ENCODE results near the gene NAV2. TPM values are rescaled to one million over a fixed set of nuclear protein-coding genes. Genes with fewer than 3 reads are reported as not detected.

The NAV2 gene
- total and polyA plus RNA-seq, 3 donors from 2014 or later: 3.4 to 6.0 (median 3.9) TPM

DNA sequence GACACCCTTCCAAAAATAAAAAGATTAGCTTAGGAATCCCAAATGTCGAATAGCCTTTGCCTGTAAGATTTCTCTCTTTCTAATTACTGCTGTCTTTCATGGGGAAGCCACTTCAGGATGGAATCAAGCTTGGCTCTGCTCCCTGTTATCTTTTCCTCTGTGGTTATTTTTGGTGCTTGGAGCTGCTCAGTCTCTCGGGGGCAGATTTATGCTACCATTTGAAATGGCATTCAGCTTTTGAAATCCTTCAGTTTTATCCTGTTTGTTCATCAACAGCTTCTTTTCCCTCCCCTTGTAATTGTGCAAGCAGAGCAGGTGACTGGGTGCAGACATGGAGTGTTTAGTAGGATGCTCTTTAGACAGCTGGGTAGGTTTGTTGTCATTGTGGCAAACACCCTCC, 336.6 kb downstream of the NAV2 start:
- TF ChIP-seq POLR2A (IDR thresholded peaks at IDR 0.05): no peak
- TF ChIP-seq, protein P1, sequence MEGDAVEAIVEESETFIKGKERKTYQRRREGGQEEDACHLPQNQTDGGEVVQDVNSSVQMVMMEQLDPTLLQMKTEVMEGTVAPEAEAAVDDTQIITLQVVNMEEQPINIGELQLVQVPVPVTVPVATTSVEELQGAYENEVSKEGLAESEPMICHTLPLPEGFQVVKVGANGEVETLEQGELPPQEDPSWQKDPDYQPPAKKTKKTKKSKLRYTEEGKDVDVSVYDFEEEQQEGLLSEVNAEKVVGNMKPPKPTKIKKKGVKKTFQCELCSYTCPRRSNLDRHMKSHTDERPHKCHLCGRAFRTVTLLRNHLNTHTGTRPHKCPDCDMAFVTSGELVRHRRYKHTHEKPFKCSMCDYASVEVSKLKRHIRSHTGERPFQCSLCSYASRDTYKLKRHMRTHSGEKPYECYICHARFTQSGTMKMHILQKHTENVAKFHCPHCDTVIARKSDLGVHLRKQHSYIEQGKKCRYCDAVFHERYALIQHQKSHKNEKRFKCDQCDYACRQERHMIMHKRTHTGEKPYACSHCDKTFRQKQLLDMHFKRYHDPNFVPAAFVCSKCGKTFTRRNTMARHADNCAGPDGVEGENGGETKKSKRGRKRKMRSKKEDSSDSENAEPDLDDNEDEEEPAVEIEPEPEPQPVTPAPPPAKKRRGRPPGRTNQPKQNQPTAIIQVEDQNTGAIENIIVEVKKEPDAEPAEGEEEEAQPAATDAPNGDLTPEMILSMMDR (IDR thresholded peaks at IDR 0.05): no peak
- Histone ChIP-seq H3K27me3 (no peaks in the 10 kb centered on the region), H3K4me1 (no peaks in the 10 kb centered on the region), H3K36me3 (ENCODE audit: low read depth, missing control alignments) (no peaks in the 10 kb centered on the region), H3K4me3 (no peak overlapping the region), H3K9me3 (no peaks in the 10 kb centered on the region), H3K27ac (no peak overlapping the region)
- 46 to 57% methylated on average over 2 of the region's 2 CpGs for WGBS, 2 donors
- intact Hi-C loops (cut with DNase I; ENCODE audit: low total_unique reads): no loop called here
- DNase-seq: no peak

DNA sequence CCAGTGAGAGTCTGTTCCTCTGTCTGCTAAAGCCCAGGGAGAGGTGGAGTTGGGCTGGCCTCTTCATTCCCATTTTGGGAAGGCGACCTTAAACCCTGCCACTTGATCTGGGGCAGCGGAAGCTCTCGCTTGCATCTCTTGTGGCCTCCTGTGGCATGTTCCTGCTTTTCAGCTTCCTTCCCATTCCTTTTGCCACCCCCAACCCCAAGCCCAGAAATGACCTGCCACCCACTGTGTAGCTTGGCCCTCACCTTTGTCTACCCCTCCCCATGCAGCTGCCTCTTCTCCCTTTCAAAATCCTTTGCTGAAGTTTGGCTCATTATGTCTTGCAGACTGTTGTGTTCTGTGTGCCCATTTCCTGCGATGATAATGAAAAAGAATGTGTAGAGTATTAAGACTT, 337.4 kb downstream of the NAV2 start:
- Histone ChIP-seq H3K36me3 (ENCODE audit: low read depth, missing control alignments) (no peaks in the 10 kb centered on the region), H3K4me3 (no peak overlapping the region), H3K27ac (no peak overlapping the region), H3K9me3 (no peaks in the 10 kb centered on the region), H3K27me3 (no peaks in the 10 kb centered on the region), H3K4me1 (no peaks in the 10 kb centered on the region)
- TF ChIP-seq, protein P1 (IDR thresholded peaks at IDR 0.05): no peak
- TF ChIP-seq POLR2A (IDR thresholded peaks at IDR 0.05): no peak
- intact Hi-C loops (cut with DNase I; ENCODE audit: low total_unique reads): no loop called here
- WGBS, 2 donors: 88 to 94% methylated on average over 4 of the region's 4 CpGs
- no peak for DNase-seq

DNA sequence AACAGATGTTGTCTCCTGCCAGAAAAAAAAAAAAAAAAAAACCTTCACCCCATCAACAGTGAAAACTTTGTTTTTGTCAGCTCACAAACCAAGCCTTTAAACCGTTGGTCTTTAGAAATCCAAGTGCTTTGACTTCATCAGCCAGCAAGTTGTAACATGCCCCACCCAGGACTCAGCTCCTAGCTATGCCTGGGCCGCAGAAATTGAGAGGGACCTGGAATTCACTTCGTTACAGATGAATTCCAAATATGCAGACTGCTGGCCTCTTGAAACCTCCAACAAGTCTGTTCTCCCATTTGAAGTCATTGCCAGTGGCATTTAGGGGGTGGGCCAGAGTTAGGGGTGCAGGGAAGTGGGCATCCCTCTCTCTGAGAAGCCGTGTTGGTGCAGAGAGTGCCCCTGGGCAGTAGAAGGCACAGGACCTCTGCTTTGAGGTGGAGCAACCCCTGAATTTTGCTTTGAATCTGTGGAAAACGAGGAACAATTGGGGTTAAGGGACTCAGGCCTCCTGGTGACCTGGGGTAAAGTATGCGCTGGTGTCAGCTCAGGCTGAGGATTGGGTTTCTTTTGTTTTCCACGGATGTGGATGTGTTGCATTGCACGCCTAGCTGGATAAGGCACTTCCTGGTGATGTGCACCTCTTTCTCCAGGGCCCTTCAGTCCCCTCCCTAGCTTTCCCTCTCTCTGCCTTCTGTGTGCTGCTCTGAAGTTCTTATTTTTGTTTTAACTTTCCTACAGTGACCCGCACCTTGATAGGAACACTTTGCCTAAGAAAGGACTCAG, 338.1 kb downstream of the NAV2 start:
- no peak for DNase-seq
- intact Hi-C loops (cut with DNase I; ENCODE audit: low total_unique reads): no loop called here
- H3K36me3 ChIP-seq (ENCODE audit: low read depth, missing control alignments): no peaks in the 10 kb centered on the region
- no peak overlapping the region for H3K27ac ChIP-seq
- H3K4me3 ChIP-seq: no peak overlapping the region
- no peak for TF ChIP-seq POLR2A (IDR thresholded peaks at IDR 0.05)
- TF ChIP-seq, protein P1 (IDR thresholded peaks at IDR 0.05): no peak
- H3K4me1 ChIP-seq: no peaks in the 10 kb centered on the region
- H3K9me3 ChIP-seq: no peaks in the 10 kb centered on the region
- H3K27me3 ChIP-seq: no peaks in the 10 kb centered on the region
- 80 to 81% methylated on average over 9 of the region's 9 CpGs for WGBS, 2 donors

DNA sequence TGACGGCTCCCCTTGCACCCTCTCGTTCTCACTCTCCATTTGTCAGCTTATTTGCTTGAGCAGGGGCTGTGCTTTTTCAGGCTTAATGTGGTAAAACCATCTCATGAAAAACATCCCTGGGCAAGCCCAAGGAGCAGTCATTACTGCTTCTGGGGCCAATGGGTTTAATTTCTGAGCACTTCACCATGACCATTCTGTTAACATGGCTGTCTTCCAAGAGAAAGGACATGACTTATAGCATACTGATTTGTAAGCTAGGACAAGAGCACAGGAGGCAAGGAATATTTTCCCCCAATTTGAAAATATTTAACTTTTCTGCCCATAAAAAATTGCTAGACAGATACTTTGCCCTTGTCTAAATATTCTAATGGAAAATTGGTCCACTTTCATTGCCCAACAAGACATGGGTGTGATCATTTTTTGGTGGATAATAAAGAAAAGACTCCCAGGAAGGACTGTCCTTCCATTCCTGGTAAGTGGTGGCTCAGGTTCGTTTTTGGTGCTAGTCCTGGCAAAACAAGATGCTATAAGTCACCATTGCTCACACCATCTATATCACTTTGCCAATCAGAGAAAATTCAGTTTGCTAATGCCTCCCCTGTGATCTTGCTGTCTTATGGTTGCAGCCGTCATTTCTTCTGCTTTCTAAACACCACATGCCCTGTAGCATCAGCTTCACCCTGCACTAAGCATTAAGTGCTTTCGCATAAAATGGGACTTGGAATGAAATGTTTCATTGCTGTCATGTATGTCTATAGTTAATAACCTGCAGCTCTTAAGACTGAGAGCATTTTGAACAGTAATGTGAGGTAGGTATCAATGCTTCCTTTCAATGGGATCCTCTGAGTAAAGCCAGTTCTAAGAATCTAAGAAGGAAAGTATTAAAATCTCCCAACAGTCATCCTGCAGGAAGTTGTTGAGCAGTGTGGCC, 339.1 kb downstream of the NAV2 start:
- Histone ChIP-seq H3K27me3 (no peaks in the 10 kb centered on the region), H3K4me1 (no peaks in the 10 kb centered on the region), H3K9me3 (no peaks in the 10 kb centered on the region), H3K4me3 (no peak overlapping the region), H3K27ac (no peak overlapping the region), H3K36me3 (ENCODE audit: low read depth, missing control alignments) (no peaks in the 10 kb centered on the region)
- TF ChIP-seq POLR2A (IDR thresholded peaks at IDR 0.05): no peak
- TF ChIP-seq, protein P1 (IDR thresholded peaks at IDR 0.05): no peak
- DNase-seq: no peak
- intact Hi-C loops (cut with DNase I; ENCODE audit: low total_unique reads): no loop called here
- 94 to 99% methylated on average over 5 of the region's 5 CpGs for WGBS, 2 donors

Measured in testis (tissue), 3 donors.